NCI-H524 treated with DMSO at 0.1 percent for 48 hours (cell line): ENCODE data around the gene TGM6.

Source experiments
- DNase-seq: peaks from one replicate; lab custom pipeline; 2025; lab: John Stamatoyannopoulos, UW

The TGM6 gene

DNA sequence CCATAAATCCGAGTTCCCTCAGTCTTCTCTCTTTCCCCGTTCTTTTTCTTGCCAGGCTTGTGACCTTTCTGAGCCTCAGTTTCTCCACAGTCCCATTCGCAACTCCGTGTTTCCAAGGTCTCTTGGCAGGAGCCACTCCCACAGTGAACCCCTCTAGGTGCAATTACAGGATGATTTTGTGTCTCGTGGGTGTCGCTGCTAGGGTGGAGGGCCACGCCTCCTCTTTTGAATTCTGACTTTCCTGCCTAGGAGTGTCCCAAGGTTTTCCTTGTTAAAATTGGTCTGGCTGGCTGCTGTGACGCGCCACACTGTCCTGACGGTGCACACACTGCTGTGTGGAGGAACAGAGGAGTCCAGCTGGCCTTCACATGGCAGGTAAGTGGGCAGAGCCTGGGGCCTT lies at the start of gene TGM6:
Gene TGM6 (plus strand): TSS at position 301 of the 400 bp plus-strand sequence. CDS start 68 bp downstream, at position 369.
- DNase-seq = no peak

- no peak for DNase-seq
Measured at GRCh38 chr20:2331106-2331505, 49.6 kb upstream of the TGM6 start.

DNA sequence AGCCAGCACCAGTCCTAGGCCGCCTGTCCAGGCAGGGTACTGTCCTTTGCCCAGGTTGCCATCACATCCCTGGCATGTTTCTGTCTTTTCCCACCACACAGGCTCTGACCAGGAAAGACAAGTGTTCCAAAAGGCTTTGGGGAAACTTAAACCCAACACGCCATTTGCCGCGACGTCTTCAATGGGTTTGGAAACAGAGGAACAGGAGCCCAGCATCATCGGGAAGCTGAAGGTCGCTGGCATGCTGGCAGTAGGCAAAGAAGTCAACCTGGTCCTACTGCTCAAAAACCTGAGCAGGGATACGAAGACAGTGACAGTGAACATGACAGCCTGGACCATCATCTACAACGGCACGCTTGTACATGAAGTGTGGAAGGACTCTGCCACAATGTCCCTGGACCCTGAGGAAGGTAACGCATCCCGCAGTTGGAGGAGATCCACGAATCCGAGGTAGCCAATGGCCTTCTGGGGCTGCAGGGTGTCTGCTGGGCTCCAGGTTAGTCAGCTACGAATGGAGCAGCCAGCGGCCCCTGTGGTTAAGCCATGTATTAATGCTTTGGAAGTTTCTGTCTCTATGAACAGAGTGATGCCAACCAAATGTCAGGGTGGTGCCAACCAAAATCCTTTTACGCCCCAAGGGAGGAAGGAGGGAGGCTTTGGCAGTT lies 48.7 kb upstream of the TGM6 start:
- no peak for DNase-seq

- no peak for DNase-seq
Measured at GRCh38 chr20:2332711-2333110, 48.0 kb upstream of the TGM6 start.

- DNase-seq = no peak
Measured at GRCh38 chr20:2333821-2334220, 46.9 kb upstream of the TGM6 start.

DNA sequence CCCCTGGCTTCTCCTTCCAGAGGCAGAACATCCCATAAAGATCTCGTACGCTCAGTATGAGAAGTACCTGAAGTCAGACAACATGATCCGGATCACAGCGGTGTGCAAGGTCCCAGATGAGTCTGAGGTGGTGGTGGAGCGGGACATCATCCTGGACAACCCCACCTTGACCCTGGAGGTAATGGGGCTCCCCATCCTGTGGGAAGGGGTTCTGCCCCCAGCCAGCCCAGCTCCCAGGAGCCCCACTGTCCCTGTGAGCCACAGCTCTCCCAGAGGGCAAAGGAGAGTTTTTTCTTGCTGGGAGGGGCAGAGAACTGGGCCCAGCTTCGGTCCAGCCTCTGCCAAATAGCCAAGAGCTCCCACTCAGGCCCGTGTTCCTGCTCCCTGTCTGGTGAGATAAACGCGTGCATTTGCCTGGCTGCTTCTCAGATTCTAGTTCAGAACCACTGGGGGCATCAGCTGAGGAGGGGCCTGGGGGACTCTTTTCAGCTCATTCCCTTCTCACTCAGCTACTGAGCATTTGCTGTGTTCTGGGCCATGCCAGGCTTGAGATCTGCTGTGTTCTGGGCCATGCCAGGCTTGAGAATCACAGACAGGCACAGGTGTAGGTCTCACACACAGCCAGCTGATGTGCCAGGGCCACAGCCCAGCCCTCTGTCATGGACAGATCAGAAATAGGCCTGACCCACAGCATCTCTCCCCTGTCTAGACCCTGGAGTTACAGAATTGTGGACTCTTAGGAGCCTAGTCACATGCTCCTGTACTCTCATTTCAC lies 45.4 kb upstream of the TGM6 start:
- DNase-seq = no peak

- no peak for DNase-seq
Measured at GRCh38 chr20:2336471-2336870, 44.2 kb upstream of the TGM6 start.

DNA sequence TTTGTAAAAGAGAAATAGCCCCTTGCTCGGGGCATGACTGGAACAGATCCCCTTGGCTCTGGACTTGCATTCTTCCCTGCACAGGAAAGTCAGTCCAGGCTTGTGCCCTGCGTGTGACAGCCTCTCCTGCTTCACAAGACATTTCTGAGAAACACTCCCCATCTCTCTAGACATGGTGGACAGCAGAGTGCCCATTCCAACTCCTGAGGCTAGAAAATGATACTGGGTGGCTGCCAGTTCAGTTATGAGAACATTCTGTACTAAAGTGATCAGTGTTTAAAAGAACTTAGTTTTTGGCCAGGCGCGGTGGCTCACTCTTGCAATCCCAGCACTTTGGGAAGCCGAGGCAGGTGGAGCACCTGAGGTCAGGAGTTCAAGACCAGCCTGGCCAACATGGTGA lies 43.6 kb upstream of the TGM6 start:
- no peak for DNase-seq

DNA sequence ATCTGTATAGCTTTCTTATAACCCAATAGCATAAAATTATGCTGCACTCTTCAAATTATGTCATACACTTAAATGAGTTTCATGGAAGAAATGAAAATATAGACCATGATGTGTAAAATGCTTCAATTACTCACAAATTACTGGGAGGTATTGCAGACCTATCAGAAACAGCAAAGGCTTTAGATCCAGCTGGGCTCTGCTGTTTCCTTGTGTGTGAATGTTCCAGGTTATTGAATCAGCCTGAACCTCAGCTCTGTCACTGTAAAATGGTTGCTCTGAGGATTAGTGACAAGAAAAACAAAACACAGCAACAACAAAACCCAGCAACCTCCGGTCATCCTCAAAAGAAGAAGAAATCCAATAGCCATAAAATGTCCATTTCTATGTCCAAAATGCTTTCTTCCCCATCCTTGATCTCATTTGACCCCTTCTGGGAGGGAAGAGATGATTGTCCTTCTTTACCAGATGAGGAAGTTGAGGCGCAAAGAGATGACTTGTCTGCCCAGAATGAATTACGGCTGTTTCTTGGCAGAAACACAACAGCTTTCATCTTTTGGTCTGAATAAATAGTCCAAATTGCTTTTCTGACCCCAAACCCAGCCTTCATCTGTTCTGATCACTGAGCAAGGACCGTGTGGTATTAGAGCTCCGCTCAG lies 42.2 kb upstream of the TGM6 start:
- DNase-seq = no peak

GRCh38 chr20:2340136-2340535 lies 40.6 kb upstream of the TGM6 start:
- no peak for DNase-seq

GRCh38 chr20:2340823-2341222 lies 39.9 kb upstream of the TGM6 start:
- DNase-seq = no peak

DNA sequence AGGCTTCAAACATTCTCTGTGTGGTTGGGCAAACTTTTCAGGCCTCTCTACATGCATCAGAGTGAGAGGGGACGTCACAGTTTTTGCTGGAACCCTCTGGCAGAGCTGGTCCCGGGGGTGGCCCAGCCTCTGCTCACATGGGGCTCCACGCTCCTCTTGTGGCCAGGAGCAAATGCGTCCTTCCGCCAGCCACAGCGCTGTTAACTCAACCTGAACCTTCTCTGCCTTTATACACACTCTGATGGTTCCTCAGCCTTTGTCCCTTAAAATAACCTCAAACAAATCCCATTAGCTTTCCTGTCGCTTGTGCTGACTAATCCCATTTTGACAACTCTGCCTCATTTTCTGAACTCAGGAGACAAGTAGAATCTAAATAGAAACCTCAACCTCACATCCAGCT lies 39.4 kb upstream of the TGM6 start:
- DNase-seq = no peak

DNA sequence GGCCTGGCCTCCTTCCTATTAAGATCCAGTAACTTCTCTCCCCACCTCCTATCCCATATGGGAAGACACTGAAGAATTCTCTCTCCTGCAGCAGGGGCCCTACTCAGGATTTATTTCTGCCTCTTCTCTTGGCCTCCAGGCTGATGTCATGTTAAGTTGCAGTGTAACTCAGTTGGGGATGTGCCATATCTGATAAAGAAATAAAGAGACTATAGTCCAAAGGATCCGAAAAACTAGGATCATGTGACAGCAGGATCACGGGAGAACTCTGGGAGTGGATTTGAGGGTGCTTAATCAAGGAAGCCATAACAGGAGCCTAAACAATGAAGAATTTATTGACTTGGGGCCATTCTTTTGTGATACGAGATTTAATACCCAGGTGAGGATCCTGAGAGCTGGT lies 38.5 kb upstream of the TGM6 start:
- DNase-seq = no peak

GRCh38 chr20:2346188-2346587 lies 34.5 kb upstream of the TGM6 start:
- no peak for DNase-seq

DNA sequence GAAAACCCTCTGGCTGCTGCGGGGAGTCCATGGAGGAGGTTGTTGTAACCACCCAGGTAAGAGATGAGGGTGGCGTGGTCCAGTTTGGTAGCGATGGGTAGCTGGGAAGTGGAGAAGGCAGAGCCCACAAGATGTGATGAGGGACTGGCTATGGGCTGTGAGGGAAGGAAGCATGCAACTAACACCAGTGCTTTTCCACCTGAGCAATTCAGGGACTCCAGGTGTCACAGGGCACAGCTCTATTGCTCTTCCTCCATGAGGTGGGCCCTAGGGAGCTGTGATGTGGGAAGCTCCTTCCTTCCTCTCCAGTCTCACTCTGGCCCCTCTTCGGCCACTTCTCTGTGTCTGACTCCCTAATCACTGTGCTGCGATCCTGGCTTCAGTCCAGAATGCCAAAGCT lies 32.4 kb upstream of the TGM6 start:
- DNase-seq = no peak

DNA sequence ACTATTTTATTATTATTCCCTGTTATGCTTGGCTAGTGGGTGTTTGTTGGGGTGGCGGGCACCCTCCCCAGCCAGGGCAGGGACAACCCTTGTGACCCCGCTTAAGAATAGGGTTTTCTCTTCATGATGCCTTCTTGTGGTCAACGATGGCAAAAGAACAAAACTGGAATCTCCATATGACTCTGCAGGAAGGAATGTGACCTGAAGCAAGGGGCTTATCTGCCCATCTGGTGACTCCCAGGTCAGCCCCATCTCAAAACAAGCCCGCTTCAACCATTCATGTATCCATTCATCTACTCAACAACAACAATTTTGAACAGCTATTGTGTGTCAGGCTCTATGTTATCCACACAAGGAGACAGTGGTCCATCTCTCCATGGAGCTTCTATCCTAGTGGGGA lies 30.9 kb upstream of the TGM6 start:
- no peak for DNase-seq

DNA sequence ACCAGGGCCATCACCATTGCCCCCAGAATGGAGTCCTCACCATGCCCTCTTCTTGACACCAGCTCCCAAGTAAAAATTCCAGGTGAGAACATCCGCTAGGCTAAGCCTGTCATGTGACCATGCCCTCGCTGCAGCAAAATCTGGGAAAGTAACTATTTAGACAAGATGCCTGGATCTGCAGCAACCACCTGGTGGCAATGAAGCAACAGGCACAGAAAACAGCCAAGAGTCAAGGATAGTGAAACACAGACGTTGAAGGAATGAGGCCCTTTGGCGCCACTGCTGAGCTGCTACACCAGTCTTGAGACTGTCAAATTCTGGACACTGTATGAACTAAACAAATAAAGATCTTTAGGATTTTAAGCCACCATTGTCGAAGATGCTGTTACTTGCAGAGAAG lies 30.1 kb upstream of the TGM6 start:
- no peak for DNase-seq

DNA sequence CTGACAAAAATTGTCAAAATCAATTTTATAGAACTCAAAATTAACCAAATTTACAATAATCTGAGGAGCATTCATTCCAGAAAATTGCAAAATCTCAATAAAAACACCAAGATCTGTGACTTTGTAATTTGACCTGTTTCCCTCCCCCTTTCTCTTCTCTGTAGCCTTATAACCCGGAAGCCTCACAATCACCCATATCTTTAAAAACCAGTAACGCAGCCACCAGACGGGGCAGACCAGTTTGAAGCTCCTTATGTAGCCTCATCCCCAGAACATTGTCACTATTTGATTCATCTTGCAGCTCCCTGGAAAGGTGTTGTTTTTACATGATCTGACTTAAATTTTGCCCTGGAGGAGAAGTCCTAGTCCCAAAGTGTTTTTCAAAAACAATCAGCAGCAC lies 27.5 kb upstream of the TGM6 start:
- no peak for DNase-seq

- no peak for DNase-seq
Measured at GRCh38 chr20:2357114-2357513, 23.6 kb upstream of the TGM6 start.

DNA sequence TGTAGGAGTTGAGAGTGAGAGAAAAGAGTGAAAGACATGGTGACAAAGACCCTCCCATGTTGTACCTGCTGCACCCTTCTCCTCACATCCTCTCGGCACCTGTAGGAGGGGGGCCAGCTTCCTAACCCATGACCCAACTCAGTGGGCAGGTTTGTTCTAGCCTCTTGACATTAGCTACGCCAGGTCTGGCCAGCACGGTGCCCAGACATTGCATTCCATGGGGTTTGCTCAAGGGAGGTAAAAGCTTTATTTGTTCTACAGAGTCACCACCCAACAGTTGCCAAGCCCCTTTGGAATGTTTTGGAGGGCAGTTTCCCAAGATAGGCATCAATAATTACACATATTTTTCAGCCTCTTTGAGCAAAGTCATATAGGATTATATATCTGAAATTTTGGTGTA lies 22.7 kb upstream of the TGM6 start:
- DNase-seq = no peak

GRCh38 chr20:2361035-2361593 lies 19.6 kb upstream of the TGM6 start:
- no peak for DNase-seq

DNA sequence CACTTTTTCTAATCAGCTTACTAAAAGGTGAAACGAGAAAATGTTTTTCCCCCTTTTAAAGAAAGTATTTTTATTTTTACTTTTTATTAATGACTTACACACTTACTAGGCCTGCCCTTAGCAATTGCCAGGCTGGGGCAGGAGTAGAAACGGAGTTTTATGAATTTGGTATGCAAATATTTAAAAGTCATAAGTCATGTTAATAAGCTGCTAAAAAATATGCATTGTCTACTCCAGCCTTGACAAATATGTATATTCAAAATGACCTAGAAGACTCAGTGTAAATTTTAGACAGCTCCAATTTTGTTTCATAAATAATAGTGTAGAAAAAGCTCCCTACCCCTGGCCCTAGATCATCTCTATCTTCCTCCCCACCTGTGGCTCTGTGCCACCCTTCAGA lies 17.5 kb upstream of the TGM6 start:
- DNase-seq = no peak

DNA sequence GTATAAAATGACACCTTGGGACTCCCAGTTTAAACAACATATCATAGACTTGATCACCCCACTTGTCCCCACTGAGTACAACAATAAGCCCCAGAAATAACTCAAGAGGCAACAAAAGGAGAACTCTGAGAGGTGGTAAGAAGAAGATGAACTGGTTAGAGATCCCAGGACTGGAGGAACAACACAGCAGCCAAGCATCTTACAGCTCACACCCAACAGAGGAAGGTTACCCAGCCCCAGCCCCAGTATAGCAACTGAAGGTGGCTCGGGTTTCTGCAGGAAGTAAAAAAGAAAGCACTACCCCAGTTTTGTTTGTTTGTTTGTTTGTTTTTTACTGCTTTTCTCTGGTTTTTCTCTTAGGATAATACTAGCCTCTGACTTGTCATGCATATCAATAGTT lies 17.1 kb upstream of the TGM6 start:
- no peak for DNase-seq
